Measurements from ENCODE around the gene PILRA. TPM values are rescaled to one million over a fixed set of nuclear protein-coding genes. Genes with fewer than 3 reads are reported as not detected.
"Not testable (repeated sequence)": the region's sequence is repeated elsewhere in the genome, so short reads cannot be mapped to it uniquely, and the experiment has no call there.

Gene PILRA
- total RNA-seq, 2 donors from 2014 or later, result 1.2 to 3.1 TPM

- Histone ChIP-seq H3K9me3 (no peaks in the 10 kb centered on the region), H3K36me3 (peaks cover 10% of the 10 kb centered on the region), H3K27ac (no peak overlapping the region), H3K27me3 (no peaks in the 10 kb centered on the region), H3K9ac (ENCODE audit: low read depth in 2 of 2, low read length in 2 of 2) (no peak overlapping the region), H3K4me1 (no peaks in the 10 kb centered on the region), H3K4me3 (no peak overlapping the region)
- TF ChIP-seq, protein P1, sequence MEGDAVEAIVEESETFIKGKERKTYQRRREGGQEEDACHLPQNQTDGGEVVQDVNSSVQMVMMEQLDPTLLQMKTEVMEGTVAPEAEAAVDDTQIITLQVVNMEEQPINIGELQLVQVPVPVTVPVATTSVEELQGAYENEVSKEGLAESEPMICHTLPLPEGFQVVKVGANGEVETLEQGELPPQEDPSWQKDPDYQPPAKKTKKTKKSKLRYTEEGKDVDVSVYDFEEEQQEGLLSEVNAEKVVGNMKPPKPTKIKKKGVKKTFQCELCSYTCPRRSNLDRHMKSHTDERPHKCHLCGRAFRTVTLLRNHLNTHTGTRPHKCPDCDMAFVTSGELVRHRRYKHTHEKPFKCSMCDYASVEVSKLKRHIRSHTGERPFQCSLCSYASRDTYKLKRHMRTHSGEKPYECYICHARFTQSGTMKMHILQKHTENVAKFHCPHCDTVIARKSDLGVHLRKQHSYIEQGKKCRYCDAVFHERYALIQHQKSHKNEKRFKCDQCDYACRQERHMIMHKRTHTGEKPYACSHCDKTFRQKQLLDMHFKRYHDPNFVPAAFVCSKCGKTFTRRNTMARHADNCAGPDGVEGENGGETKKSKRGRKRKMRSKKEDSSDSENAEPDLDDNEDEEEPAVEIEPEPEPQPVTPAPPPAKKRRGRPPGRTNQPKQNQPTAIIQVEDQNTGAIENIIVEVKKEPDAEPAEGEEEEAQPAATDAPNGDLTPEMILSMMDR (IDR thresholded peaks at IDR 0.05), result no peak
- intact Hi-C loops (cut with DNase I), result no loop called here
- no peak for DNase-seq
Measured at GRCh38 chr7:100364480-100364879, 8.8 kb upstream of the PILRA start.

DNA sequence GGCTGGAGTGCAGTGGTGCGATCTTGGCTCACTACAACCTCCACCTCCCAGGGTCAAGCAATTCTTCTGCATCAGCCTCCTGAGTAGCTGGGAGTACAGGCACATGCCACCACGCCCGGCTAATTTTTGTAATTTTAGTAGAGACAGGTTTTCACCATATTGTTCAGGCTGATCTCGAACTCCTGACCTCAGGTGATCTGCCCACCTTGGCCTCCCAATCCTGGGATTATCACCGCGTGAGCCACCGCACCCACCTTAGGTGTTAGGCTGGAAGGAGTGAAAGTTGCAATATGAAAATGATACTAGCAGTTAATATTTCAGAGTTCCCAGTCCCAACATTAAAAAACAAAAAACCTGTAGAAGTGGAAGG lies 7.3 kb upstream of the PILRA start:
- H3K27ac ChIP-seq, result not testable (repeated sequence)

DNA sequence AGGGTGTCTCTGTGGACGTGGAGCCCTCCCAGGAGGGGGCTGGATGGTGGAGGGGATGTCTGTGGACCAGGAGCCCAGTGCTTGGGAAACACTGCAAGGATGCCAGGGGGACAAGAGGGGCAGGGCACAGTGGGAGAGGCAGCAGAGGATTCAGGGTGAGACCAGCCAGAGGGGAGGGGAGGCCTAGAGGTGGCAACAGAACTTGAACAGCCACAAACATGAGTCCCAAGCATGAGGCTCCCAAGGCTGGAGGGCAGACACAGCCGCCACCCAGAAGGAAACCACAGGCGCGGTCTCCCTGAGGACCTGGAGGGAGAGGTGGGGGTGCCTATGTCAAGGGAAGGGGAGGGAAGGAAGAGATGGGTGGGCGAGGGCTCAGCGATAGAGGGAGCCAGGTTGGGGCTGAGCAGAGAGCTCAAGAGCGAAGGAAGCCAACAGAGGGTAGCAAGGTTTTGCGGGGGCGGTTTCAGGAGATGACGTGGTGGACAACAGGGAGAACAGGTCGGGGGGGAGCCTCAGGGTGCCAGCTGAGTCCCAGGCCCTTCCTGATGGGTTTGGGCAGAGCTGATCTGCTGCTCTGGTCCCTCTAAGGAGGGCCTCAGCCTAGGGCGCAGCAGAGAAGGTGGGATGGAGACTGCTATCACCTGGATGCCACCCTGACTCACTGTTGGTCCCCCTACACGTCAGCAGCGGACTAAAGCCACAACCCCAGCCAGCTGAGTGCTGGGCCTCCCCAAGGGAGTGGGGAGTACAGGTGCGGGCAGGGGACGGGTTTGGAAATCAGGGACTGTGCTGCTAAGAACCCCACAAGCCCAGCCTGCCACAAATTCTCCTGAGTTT lies 6.7 kb upstream of the PILRA start:
- DNase-seq, result no peak
- Histone ChIP-seq H3K9ac (ENCODE audit: low read depth in 2 of 2, low read length in 2 of 2) (no peak overlapping the region), H3K36me3 (peaks cover 7% of the 10 kb centered on the region), H3K27ac (no peak overlapping the region), H3K4me1 (no peaks in the 10 kb centered on the region), H3K27me3 (no peaks in the 10 kb centered on the region), H3K9me3 (no peaks in the 10 kb centered on the region), H3K4me3 (no peak overlapping the region)
- TF ChIP-seq, protein P1 (IDR thresholded peaks at IDR 0.05), result no peak
- intact Hi-C loops (cut with DNase I), result no loop called here

More for the DNA sequence above, 7.3 kb upstream of the PILRA start:
- H3K4me3 ChIP-seq; H3K4me1 ChIP-seq; H3K36me3 ChIP-seq; H3K9me3 ChIP-seq; H3K9ac ChIP-seq (ENCODE audit: low read depth in 2 of 2, low read length in 2 of 2); intact Hi-C loops (cut with DNase I); H3K27me3 ChIP-seq; DNase-seq: not testable (repeated sequence)

DNA sequence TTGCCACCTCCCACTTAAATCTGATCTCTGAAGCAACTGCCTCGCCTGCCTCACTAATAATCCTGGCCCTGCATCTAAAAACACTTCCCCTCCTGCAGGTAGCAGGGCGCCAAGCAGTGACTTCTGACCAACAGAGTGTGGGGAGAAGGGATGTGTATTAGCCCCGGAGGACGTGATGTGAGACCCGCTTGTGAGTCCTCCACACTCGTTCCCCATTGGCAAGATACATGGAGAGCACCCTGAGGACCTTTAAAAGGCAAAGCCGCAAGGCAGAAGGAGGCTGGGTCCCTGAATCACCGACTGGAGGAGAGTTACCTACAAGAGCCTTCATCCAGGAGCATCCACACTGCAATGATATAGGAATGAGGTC lies 6.1 kb upstream of the PILRA start:
- Histone ChIP-seq H3K27me3 (no peaks in the 10 kb centered on the region), H3K36me3 (peaks cover 6% of the 10 kb centered on the region), H3K9me3 (no peaks in the 10 kb centered on the region), H3K4me1 (no peaks in the 10 kb centered on the region), H3K27ac (no peak overlapping the region), H3K9ac (ENCODE audit: low read depth in 2 of 2, low read length in 2 of 2) (no peak overlapping the region), H3K4me3 (no peak overlapping the region)
- TF ChIP-seq, protein P1 (IDR thresholded peaks at IDR 0.05), result no peak
- intact Hi-C loops (cut with DNase I), result no loop called here
- no peak for DNase-seq

- TF ChIP-seq, protein P1 (IDR thresholded peaks at IDR 0.05), result no peak
- Histone ChIP-seq H3K36me3 (no peaks in the 10 kb centered on the region), H3K27me3 (no peaks in the 10 kb centered on the region), H3K9me3 (no peaks in the 10 kb centered on the region), H3K4me1 (no peaks in the 10 kb centered on the region), H3K27ac (no peak overlapping the region), H3K9ac (ENCODE audit: low read depth in 2 of 2, low read length in 2 of 2) (no peak overlapping the region), H3K4me3 (no peak overlapping the region)
- intact Hi-C loops (cut with DNase I), result no loop called here
- DNase-seq, result no peak
Measured at GRCh38 chr7:100367676-100368613, 5.3 kb upstream of the PILRA start.
